ENCODE data around the gene CYP2D6.
"Not testable (repeated sequence)": the region's sequence is repeated elsewhere in the genome, so short reads cannot be mapped to it uniquely, and the experiment has no call there.

The CYP2D6 gene

DNA sequence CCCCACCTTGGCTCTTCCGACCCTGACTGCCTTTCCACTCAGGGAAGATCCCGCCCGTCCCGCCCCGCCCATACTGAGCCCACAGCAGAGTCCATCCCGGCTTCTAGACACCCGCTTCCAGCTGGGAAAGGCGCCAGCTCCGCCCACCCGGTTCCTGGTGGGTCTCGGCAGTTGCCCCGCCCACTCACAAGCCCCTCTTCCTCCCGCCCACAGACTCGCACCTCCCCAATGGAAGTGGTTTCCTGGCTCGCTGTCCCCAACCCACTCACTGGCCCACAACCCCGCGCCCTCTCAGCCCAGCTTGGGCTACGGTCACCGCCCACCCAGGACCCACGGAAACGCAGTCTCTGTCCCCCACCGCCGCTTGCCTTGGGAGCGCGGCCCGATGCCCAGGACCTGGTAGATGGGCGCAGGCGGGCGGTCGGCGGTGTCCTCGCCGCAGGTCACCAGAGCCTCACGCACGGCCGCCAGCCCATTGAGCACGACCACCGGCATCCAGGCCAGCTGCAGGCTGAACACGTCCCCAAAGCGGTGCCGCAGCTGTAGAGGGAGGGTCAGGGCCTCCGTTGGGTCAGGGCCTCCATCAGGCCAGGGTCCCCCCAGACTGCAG is 22.2 kb upstream of the CYP2D6 start:
- TF ChIP-seq CTCF (IDR thresholded peaks at IDR 0.05; ENCODE audit: control insufficient read depth, insufficient read depth, low read depth, low read length, missing control alignments): no peak
- DNase-seq (ENCODE audit: low read depth): no peak
- H3K4me3 ChIP-seq (ENCODE audit: control insufficient read depth, low read depth, low read length): no peak overlapping the region

DNA sequence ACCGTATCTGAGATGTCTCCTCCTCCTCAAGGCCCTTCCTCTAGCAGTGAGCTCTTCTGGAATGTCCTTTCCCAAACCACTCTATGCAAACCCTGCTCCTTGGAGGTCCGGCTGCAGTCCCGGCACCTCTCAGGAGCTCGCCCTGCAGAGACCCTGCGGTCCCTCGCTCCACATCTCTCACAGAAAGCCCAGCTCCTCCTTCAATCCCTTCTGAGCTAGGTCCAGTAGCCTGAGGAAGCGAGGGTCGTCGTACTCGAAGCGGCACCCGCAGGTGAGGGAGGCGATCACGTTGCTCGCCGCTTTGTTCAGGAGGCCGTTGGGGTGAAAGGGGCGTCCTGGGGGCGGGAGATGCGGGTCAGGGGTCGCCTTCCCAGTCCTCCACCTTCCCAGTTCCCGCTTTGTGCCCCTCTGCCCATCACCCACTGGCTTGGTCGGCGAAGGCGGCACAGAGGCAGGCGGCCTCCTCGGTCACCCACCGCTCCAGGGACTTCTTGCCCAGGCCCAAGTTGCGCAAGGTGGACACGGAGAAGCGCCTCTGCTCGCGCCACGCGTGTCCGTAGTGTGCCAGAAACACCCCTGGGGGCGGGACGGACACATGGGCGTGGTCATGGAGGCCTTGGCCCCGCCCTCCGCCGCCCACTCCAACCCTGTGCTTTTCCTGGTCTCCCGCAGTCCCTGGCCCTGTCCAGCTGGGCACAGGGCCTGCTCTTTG is 21.5 kb upstream of the CYP2D6 start:
- no peak for TF ChIP-seq CTCF (IDR thresholded peaks at IDR 0.05; ENCODE audit: control insufficient read depth, insufficient read depth, low read depth, low read length, missing control alignments)
- DNase-seq (ENCODE audit: low read depth): no peak
- no peak overlapping the region for H3K4me3 ChIP-seq (ENCODE audit: control insufficient read depth, low read depth, low read length)

GRCh38 chr22:42150727-42151590 is 20.3 kb upstream of the CYP2D6 start:
- no peak for TF ChIP-seq CTCF (IDR thresholded peaks at IDR 0.05; ENCODE audit: control insufficient read depth, insufficient read depth, low read depth, low read length, missing control alignments)
- no peak overlapping the region for H3K4me3 ChIP-seq (ENCODE audit: control insufficient read depth, low read depth, low read length)
- DNase-seq (ENCODE audit: low read depth): no peak

DNA sequence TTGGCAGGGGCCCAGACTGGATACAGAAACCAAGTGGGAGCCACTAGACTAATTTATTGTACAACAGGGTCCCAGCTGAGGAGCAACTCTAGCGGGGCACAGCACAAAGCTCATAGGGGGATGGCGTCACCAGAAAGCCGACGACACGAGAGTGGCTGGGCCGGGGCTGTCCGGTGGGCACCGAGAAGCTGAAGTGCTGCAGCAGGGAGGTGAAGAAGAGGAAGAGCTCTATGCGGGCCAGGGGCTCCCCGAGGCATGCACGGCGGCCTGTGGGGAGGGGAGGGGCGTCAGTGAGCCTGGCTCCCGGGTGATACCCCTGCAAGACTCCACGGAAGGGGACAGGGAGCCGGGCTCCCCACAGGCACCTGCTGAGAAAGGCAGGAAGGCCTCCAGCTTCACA is 19.2 kb upstream of the CYP2D6 start:
- not testable (repeated sequence) for H3K4me3 ChIP-seq (ENCODE audit: control insufficient read depth, low read depth, low read length); DNase-seq (ENCODE audit: low read depth)

- TF ChIP-seq CTCF (IDR thresholded peaks at IDR 0.05; ENCODE audit: control insufficient read depth, insufficient read depth, low read depth, low read length, missing control alignments): no peak
- H3K4me3 ChIP-seq (ENCODE audit: control insufficient read depth, low read depth, low read length): no peak overlapping the region
- no peak for DNase-seq (ENCODE audit: low read depth)
These were observed 14.6 kb upstream of the CYP2D6 start for GRCh38 chr22:42145175-42145574.

GRCh38 chr22:42143859-42144822 is 13.5 kb upstream of the CYP2D6 start:
- DNase-seq (ENCODE audit: low read depth); H3K4me3 ChIP-seq (ENCODE audit: control insufficient read depth, low read depth, low read length): not testable (repeated sequence)

DNA sequence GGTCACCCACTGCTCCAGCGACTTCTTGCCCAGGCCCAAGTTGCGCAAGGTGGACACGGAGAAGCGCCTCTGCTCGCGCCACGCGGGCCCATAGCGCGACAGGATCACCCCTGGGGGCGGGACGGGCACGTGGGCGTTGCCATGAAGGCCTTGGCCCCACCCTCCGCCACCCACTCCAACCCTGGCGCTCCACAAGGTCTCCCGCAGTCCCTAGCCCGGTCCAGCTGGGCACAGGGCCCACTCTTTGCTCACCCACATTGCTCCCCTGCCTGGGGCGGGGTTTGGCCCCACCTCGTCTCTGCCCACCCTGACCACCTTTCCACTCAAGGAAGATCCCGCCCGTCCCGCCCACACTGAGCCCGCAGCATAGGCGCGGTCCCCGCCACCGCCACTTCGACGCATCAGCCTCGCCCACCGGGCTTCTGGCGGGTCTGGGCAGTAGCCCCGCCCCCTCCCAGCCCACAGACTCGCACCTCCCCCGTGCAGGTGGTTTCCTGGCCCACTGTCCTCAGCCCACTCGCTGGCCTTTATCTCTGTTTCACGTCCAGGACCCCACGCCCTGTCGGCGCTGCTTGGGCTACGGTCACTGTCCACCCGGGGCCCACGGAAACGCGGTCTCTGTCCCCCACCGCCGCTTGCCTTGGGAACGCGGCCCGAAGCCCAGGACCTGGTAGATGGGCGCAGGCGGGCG is 12.3 kb upstream of the CYP2D6 start:
- no peak for DNase-seq (ENCODE audit: low read depth)
- no peak overlapping the region for H3K4me3 ChIP-seq (ENCODE audit: control insufficient read depth, low read depth, low read length)
- no peak for TF ChIP-seq CTCF (IDR thresholded peaks at IDR 0.05; ENCODE audit: control insufficient read depth, insufficient read depth, low read depth, low read length, missing control alignments)

- H3K4me3 ChIP-seq (ENCODE audit: control insufficient read depth, low read depth, low read length); DNase-seq (ENCODE audit: low read depth): not testable (repeated sequence)
These were observed 10.9 kb upstream of the CYP2D6 start for GRCh38 chr22:42141307-42142057.

- DNase-seq (ENCODE audit: low read depth); H3K4me3 ChIP-seq (ENCODE audit: control insufficient read depth, low read depth, low read length): not testable (repeated sequence)
These were observed 9.5 kb upstream of the CYP2D6 start for GRCh38 chr22:42140153-42140552.

Measured in AG09309 (cell line).